OCI-LY1 (cell line): ENCODE data around the gene PSMA3.

ENCODE experiments used
- CTCF ChIP-seq: fragments of 200-600 bp; sonication (generic), shearing (Covaris generic); IDR thresholded peaks from 2 replicates; pipeline ENCODE4 v1.5.1; 2017; ENCODE audit warnings: mild to moderate bottlenecking, antibody characterized with exemption, low read length, moderate library complexity, mixed read lengths
- EZH2 ChIP-seq: fragments of 200-600 bp; sonication (generic), shearing (Covaris generic); IDR thresholded peaks from 2 replicates; pipeline ENCODE4 v1.8.0; 2017; ENCODE audit warnings: borderline replicate concordance, mixed run types, mild to moderate bottlenecking, antibody characterized with exemption, low read length, moderate library complexity, mixed read lengths

GRCh38 chr14:58239244-58240195 is 5.1 kb upstream of the PSMA3 start:
- TF ChIP-seq CTCF: no peak
- no peak for TF ChIP-seq EZH2
